Raji (cell line): ENCODE results near the gene TRAF1.
A peak's percentile ranks its signal among the peaks of the same experiment; 100 is the strongest.

Experiments used
- POLR2A ChIP-seq: IDR thresholded peaks from 2 replicates; pipeline ENCODE4 v1.6.1; 2011; ENCODE audit warnings: low read depth, low read length, control low read depth; ENCODE audit not compliant: insufficient read depth

The TRAF1 gene

DNA sequence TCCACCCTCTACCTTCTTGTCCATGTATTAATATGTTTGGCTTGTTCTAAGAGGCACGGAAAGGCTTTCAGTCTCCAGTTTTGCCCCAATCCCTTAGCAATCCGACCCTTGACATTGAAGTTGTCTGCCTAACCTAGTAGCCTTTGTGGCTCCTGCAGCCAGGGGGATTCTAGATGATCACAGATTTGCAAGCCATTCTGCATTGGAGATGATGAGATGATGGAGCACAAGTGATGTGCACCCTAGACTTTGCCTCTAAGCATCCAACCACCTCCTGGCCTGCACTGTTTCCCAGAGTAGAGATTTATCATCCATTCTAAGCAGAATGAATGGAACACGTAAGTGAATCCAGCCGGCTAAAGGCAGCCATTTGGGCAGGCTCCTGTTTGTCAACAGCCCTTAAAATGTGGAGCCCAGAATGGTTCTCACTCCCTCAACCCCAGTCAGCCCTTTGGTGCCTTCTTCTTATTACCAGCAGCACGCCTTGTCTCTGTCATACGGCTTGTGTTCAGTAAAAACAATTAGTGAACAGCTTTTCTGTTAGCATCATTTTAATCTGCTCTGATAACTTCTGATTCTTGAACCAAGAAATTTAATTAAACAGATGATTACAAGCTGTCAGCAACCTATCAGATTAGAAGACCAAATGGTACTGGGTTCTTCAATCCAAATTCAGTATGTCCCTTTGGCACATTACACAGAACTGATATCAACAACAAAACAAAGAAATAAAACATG, 5.7 kb upstream of the TRAF1 start:
- TF ChIP-seq POLR2A, result peak; percentile 36; the same call in 1 of the 2 replicates

DNA sequence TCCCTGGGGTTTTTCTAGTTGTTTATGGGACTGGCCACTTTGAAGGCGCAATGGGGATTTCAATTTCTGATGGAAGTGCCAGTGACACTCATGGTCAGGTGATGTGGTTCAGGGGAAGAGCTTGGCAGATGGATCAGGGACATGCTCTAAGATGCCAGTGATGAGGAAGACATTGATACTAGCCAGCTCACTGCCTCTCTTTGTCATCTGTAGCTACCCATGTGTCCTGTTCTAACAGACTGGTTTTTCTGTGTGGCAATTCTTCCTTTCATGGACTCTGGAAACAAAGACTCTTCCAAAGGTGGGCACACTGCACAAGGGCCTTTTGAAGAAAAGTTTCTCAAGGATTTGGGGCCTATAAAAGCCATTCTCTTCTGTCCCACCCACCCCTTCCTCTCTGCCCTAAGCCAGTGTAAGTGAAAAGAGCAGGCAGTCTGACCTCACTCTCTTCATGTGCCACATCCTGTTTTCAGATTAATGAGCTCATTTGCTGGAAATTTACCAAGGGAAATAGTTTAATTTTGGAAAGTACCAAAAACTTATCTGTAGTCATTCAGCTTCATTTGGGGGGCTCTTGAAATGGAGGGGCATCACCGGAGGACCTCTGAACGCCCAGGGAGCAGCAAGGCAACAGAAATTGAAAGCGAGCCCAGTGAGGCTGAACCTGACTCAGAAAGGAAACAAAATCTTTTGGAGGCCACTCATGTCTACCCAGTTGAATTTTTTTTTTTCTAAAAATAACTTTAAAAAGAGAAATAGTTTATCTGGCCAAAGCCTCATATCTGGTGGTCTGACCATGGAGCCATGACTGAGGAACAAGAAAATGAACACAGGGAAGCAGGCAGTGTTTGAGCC, 4.9 kb upstream of the TRAF1 start:
- TF ChIP-seq POLR2A, result no peak

DNA sequence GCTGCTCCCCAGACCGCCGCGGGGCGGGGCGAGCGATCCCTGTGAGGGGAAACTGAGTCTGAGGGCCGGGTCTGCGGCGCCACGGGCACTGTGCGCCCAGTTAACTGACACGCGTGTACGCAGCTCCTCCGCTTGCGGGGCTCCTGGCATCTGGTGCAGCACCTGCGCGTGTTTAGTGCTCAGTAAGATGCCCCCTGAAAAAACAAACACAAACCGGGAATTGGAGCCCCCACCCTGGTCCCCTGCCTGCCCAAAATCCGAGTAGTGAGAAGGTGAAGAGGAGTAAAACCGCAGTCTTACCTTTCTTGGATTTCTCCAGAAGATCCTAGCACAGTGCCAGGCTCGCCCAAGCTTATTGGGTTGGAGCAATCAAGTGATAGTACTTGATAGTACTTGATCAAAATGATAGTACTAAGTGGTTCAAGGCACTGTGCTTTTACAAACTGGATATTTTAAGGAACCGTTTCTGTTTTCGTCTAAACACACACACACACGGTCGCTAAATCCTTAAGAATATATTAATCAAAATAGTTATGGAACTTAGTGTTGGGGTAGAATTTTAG, 2.7 kb upstream of the TRAF1 start:
- no peak for TF ChIP-seq POLR2A

DNA sequence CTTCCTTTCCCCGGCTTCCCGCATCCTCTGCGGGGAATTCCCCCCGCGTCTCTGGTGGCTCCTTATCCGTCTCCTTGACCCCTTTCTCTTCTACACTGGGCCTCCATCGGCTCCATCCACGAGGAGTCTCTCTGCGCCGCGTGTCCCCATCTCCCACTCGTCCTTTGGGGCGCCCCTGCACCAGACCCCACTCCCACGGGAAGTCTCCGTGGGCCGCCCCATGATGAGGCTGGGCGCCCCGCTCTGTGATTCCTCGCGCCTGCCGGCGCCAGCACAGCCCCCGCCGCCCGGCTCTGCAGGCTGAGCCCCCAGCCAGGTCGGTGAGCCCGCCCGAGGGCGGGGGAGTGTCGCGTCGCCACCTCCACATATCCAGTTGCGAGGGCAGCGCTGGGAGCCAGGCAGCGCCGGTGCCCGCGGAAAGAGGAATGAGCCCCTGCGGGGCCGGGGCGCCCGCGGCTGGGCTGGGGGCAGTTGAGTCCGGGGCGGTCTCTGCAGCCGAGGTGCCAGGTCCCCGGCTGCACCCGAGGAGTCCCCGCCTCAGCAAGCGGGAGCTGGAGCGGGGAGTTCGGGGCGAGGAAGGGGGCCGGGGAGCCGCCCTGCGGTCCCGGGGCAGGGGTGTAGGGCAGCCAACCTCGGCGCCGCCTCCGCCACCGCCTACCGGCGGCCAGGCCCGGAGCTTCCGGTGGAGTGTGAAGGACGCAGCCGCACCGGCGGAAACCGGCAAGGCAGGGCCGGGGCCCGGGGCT, 2.1 kb upstream of the TRAF1 start:
- peak; percentile 56; the same call in 1 of the 2 replicates for TF ChIP-seq POLR2A

DNA sequence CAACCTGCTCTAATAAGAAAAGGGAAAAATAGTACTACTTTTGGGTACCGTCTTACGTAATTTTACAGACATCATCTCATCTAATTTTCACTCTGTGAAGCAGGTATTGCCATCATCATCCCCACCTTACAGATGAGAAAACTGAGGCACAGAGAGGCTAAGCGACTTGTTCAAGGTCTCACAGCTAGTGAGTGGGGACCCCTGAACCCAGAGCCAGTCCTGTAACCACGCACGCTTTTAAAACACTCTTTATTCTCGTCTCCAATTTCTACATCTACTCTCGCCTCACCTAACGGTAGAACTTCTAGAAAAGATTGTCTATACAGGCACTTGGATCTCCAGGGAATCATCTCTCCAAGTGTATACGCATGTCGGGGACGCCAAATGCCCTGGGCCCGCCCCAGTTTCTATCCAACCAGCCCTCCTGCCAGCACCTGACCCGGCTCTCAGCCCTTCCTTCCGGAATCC, 1.5 kb upstream of the TRAF1 start:
- 0 out of 2 replicates have a peak, but pooled peaks have one; percentile 15 for TF ChIP-seq POLR2A

DNA sequence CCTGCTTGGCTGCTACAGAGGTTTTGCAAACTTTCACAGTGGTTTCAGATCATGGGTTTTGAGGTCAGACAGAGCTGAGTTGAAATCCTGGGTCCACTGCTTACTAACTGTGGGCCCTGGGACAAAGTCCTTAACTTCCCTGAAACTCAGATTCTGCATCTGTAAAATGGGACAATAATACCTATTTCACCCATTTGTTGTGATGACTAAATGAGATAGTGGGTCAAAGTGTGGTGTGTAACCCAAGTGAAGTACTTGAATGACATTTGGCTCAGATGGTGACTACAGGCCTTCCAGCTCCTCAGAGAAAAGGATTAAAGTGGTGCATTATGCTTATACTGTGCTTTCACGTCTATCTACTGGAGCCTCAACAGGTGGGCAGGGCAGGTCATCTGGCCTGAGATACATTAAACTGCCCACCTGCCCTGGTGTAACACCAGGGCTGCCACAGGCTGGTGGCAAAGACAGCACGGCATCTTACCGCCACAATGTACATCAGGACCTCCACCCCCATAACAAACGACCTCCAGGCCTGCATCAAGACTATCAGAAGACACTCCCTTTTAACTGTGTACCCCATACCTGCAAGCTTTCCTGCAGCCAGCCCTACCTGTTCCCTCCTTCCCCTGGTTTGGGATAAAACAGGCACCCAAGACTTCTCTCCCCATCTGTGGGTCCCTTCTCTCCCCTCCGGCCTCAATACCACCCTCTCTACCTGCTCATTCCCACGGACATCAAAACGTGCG, 846 bp upstream of the TRAF1 start:
- no peak for TF ChIP-seq POLR2A

DNA sequence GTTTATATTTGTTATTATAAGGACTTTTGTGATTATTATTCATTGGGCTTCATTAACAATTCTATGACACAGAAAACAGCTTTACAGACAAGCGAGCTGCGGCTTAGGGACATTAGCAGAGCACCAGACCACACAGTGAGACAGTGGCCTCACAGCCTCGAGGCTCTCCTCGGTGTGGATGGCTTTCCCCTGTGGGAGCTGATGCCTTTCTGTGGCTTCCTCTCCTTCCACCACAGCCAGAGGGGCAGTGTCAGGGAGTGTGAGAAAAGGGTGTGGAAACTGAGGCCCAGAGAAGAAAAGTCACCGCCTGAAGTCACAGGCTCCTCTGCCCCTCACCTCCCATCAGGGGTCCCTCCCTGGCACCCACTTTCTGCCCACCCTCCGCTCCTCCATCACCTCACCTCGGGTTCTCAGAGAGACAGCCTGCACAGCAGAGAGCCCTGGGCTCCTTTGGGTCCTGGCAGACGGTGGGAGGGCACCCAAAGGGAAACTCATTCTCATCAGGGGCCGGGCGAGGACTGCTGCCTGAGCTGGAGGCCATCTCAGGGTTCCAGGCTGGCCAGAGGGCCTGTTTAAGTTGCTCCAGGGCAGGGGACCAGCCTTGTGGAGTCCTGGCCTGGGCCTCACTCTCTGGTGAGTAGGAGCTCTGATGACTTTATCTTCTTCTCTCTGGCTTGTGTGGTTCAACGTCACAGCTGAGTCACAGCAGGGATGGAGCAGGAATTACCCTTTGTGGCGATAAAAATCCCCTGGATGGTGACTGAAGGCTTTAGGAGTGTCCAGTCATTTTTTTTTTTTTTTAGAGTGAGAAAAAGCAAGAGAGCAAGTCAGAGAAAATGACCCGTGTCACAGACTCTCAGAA, 830 bp downstream of the TRAF1 start:
- peak; percentile 42; the same call in 1 of the 2 replicates for TF ChIP-seq POLR2A

DNA sequence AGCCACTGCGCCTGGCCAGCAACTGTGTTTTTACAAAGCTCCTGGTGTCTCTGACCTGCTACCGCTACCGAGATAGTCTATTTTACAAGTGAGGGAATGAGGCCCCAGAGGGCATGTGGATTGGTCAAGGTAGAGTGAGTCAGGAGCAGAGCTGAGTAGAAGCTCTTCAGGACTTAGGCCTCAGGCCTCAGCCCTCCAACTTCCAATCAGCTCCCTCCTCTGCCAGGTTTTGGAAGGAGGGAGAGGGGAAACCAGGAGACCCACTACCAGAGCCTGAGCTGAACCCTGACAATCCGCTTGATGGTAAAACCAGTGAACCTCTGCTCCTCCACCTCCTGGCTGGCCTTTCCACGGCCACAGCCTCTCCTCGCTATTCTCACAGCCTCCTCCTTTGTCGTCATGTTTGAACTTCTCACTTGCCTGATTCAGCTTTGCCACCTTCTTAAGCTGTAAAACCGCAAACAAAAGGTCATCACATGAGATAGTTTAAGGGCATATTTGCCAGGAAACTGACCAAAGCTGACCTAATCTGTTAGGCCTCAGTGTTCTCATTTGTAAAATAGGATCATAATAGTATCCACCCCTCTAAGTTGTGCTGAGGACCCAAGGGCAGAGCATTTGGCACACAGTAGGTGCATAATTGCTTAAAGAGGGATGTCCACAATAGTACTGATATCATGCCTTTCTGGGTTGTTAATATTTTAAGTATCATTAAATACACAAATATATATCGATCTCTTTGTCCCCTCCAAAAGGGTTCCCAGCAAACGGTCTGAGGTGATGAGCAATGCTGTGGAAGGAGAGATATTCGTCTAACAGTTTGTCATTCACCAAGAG, 1.7 kb downstream of the TRAF1 start:
- no peak for TF ChIP-seq POLR2A

DNA sequence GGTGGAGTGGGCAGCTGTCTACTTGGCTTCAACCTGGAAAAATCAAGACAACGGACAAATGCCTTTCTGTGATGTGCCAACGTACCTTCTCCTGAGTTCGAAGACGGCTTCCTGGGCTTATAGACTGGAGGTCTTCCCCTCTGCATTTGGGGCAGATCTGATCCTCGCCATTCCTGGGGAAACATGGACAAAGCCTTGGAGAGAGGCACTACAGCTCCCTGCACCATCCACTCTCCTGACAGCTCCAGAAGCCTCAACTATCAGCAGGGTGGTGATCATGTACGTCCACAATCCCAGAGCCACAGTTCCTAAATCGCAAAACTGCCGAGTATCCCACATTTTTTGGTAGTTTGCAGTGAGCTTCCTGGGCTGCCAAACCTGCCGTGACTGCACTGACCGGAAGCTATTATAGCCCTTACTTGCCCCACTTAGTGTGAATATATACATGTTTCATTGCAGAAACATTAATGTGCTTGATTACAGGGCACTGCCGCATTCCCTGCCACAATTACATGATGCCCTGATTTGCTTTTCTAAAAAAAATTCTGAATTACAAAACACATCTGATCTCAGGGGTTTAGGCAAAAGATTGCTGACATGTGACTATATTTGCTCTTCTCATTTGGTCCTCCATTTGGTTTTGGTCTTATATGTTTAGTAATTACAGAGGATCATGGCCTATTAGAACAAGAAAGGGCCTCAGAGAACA, 2.8 kb downstream of the TRAF1 start:
- no peak for TF ChIP-seq POLR2A

DNA sequence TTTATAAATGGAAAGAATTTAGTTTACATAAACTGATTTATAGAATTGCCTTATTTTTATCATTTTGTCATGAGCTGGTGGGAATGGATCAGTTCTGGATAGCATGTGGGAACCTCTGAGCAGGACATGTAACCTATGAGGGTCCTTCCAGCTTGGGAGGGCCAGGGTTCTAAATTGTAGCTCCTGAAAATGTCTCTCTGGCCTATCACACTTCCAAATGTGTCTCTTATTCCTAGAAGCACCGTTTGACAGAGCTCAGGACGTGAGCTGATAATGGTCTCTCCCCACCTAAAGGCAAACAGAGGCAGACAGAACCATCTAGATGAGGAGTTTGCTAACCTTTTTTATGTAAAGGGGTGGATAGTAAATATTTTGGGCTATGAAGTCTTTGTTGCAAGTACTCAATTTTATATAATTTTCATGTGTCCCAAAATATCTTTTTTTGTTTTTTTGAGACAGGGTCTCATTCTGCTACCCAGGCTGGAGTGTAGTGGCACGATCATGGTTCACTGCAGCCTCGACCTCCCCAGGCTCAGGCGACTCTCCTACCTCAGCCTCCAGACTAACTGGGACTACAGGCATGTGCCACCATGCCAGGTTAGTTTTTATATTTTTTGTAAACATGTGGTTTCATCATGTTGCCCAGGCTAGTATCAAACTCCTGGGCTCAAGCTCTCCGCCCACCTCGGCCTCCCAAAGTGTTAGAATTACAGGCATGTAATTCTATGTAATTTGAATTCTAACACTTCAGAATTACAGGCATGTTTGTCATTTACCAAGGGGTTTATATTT, 4.0 kb downstream of the TRAF1 start:
- no peak for TF ChIP-seq POLR2A

DNA sequence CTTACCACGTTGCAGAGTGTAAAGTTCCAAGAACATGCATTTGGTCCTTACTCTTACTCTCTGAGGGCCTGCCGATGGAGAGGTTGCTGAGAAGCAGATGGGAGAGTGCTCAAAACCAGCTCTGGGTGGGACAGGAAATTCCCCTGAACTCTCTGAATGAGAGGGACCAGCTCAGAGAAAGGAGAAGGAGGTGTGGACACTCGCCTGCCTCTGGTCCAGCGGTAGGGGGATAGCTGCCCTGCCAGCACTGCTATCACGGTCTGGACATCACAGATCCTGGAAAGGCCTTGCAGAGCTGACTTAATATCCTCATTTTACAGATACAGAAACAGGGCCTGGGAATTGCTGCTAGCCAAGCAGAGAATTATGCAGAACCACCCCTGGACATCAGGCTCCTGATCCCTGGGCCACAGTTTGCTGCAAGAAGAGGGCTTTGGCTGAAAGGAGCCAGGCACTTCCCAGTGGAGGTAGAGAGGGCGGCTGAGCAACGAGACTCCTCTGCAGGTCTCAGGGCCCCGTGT, 4.9 kb downstream of the TRAF1 start:
- no peak for TF ChIP-seq POLR2A
